Measurements from ENCODE around the gene ZMYND8.

The ZMYND8 gene

DNA sequence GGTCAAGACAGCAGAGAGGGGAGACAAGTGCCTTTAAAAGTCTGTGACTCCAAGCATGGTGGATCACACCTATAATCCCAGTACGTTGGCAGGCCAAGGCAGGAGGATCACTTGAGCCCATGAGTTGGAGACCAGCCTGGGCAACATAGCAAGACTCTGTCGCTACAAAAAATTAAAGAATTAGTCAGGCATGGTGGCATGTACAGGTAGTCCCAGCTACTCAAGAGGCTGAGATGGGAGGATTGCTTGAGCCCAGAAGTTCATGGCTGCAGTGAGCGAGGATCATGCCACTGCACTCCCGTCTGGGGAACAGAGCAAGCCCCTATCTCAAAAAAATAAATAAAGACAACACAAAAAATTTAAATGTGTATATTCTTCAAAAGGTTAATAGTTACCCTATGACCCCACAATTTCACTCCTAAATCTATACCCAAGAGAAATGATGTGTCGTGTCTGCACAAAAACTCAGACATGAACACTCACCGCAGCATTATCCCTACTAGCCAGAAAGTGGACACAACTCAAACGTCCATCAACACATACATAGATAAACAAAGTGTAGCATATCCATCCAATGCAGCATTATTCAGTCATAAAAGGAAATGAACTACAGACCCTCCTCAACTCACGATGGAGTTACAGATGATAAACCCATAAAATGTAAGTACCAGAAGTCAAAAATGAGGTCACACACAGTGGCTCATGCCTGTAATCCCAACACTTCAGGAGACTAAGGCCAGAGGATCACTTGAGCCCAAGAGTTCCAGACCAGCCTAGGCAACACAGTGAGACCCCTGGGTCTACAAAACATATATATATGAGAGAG, 23.9 kb downstream of the ZMYND8 start:
- DNase-seq = no peak

DNA sequence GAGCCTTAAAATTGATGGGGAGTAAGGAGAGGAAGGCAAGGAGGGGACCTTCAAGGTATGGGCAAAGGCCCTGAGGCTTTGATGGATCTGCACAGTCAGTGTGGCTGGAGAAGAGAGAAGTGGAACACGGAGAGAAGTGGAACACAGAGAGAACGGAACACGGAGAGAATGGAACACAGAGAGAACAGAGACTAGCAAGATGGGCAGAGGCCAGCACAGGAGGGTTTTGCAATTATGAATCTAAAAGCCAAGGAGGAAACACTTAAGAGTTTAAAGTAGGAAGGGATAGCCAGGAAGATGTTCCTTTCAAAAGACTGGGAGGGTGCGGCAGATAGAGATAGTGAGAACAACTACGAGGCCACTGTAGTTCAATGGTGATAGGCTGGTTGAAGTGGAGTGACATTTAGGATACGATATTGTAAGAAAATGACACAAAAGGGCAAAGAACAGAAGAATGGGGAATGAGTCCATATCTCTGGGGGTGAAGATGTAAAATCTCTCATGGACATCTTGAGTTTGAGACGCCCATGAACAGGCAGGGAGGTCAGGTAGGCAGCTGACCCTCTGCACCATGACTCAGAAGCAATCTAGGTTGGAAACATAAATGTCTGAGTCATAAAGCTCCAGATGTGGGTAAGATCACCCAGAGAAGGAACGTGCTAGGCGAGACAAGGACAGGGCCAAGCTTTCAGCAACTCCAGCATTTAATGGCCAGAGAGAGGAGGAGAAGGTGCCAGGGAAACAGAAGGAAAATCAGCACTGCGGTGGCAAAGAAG, 25.4 kb downstream of the ZMYND8 start:
- DNase-seq = no peak

DNA sequence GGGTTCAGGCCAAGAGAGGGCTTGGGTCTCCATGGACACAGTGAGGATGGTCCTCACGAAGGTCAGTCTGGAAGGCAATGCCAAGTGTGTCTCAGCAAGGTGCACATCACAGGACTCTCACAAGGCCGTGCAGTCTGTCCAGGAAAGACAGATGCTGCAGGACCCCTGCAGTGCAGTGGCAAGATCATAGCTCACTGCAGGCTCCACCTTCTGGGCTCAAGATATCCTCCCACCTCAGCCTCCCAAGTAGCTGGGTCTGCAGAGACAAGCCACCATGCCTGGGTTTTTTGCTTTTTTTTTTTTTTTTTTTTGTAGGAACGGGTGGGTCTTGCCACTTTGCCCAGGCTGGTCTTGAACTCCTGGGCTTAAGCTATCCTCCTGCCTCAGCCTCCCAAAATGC, 26.4 kb downstream of the ZMYND8 start:
- DNase-seq = no peak

DNA sequence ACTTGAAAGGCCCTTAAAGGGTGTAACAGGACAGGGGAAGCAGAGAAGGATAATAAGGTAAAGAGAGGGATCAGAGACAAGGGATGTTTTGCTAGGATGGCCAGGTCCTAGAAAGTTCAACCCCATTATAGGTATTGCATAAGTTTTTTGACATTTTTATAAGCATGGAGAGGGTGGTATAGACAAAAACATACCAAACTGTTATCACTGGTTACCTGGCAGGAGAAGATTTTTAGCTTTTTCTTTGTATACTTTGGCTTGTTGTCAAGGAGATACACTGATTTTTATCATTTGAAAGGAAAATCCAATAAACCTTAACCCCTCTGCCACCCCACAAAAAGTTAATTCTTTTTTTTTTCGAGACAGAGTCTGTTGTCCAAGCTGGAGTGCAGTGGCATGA, 28.4 kb downstream of the ZMYND8 start:
- DNase-seq = no peak

DNA sequence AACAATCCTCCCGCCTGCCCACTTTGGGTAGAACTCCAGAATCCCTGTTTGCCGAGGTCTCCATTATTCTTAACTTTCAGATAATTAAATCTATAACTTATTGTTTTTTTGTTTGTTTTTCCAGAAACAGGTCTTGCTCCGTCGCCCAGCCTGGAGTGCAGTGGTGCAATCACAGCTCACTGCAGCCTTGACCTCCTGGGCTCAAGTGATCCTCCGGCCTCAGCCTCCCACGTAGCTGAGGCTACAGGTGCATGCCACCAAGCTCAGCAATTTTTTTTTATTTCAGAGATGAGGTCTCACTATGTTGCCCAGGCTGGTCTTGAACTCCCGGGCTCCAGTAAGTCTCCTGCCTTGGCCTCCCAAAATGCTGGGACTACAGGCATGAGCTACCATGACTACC, 28.8 kb downstream of the ZMYND8 start:
- no peak for DNase-seq

DNA sequence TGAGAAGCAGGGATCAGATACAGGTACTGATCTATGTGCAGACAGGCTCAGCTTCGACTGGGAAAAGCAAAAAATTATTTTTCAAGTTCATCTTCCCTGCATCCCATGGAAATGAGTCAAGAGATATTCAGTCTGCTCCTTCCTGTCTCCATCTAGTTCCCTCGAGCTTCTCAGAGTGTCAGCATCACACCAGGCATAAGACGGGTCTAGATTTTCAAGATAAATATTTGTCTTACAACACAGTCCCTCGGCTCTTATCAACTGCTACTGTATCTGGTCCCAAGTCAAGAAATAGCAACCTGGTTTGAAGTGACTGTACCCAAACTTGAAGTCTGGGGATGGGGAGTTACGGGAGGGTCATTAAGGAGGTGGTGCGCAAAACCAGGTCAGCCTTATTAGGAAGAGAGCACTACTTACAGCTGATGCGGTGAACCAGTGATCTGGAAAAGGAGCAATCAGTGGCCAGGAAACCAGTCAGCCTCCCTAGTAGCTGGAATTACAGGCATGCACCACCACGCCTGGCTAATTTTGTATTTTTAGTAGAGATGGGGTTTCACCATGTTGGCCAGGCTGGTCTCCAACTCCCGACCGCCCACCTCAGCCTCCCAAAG, 29.7 kb downstream of the ZMYND8 start:
- no peak for DNase-seq

DNA sequence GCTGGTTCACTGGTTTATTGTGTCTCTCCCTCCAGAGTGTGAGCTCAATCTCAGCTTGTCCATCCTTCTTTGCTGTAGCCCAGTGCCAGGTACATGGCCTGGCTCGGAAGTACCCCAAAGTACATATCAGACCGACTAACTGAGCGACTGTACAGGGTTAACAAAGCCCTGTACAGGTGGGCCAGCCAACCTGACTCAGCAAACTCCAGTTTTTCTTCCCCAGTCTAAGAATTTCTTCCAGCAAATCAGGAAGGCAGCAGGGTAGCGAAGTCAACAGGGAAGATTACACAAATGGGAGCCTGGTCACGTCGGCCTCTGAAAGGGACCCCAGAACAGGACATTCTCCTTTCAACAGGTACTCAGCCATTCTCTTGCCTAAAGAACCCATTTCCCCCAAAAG, 31.3 kb downstream of the ZMYND8 start:
- DNase-seq = no peak

DNA sequence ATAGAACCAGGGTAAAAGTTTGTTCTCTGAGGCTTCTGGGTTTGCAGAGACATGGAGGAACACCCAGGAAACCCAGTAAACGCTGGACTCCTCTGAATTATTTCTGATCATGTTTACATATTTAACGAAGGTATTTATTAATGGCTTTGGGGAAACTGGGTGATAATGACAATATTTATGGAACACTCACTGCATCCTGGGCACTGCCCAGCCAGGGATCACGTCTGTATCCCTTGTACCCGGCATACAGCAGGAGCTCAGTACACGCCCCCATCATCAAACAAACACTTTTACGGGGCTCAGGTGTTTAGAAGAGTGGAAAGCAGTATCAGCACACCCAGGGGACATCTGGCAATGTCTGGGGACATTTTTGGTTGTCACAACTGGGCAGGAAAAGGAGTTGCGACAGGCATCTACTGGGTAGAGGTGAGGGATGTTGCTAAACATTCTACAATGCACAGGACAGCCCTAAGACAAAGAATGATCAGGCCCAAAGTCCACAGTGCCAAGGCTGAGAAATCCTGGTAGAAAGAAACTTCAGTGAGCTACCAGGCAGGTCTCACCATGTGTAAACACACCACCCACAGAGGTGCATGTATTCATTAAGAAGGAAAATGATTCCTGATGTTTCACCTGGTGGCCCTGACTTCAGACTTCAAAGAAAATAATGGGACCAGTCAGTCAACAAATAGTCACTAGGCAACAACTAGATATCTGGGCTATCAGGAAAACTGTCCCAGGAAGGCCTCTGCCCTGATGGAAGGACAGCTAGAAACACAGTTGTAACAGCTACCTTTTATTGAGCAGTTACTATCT, 35.3 kb downstream of the ZMYND8 start:
- no peak for DNase-seq

DNA sequence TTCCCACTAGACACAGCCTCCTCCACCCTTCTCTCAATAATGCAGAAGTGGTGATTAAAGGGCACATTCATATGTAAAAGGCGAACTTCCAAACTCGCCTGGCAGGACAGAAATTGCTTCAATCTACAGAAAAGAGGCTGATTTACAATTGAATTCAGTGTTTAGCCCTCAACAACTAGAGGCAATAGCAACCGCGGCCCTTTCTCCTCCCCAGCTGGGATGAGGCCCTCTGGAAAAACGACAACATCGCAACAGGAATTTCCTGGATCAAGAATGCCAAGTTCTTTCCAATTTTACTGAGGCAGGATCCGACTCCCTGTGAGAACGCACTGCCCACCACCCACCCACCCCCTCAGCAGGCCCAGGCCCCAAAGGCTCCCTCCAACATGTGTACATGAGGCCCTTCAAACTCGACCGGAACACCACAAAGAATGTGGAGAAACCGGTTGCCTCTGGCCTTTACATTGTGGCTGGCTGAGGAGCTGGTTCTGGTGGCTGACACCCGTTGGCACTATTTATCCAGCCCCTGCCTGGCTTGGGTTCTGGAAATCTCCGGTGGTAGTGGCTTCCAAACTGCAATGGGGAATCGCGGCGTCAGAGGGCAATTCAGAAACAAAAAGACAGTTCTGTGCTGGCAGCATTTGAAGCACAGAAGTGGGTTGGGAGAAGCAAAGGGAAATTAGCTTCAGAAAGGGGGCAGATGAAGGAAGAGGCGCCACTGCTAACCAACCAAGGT, 36.8 kb downstream of the ZMYND8 start:
- DNase-seq = peak; percentile 83

DNA sequence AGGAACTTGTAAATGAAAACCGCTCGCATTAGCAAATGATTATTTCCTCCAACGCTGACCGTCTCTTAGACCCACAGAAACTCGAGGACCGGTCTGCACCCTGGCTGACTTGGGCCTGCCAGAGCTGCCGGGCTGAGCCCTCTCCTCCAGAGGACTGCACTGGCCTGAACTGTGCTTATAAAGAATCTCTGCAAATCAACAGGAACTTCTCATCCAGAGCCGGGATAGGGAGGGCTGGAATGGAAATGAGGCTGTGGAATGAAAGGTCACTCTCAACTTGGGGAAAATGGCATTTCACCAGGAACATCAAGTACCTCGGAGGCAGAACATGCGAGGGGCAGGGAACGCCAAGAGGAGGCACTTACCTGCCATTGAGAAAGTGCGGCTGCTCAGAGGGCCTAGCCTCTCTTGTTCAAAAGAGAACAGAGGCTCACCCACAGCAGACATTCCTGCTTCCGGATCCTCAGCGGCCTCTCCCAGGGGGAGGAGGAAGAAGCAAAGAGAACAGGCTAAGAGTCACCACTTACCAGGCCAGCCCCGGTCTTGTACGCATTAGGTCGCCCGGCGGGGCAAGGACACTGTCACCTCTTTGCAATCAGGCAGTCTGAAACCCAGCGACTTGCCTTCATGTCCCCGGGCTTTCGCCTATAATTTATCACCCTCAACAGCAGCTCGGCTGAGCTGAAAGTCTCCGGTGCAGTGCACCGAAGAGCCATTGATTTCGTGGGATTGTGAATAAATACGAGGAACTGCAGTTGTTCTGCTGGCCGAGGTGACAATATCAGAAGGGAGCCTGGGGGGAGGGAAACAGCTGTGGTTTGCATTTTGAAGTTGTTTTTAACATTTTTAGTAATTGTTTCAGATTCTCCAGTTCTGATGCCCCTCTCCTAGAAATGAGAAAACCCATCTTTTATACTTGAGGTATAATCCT, 37.6 kb downstream of the ZMYND8 start:
- peak; percentile 78 for DNase-seq

DNA sequence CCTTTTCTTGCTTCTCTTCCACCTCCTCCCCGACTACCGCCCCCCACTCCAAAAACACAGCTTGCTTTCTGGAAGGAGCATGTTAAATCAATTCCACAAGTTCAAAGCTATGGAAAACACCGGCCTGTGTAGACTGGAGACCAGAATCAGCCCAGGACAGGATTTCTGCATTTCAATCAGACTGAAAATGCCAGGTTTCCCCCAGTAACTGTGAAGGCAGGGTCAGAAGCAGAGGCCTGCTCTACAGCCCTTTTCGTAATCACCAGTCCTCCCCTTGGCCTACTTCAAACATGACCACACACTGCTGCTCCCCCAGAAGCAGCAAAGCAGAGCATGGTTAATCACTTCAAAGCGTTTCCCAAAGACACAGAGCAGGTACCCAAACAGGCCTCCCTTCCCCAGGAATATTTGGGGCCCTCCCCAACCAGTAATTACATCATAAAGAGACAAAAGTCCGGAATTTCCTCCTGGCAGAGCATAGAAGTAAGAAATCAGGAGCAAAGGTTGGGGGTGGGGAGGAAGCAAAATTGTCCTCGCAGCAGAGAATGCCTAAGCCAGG, 38.4 kb downstream of the ZMYND8 start:
- DNase-seq = no peak

DNA sequence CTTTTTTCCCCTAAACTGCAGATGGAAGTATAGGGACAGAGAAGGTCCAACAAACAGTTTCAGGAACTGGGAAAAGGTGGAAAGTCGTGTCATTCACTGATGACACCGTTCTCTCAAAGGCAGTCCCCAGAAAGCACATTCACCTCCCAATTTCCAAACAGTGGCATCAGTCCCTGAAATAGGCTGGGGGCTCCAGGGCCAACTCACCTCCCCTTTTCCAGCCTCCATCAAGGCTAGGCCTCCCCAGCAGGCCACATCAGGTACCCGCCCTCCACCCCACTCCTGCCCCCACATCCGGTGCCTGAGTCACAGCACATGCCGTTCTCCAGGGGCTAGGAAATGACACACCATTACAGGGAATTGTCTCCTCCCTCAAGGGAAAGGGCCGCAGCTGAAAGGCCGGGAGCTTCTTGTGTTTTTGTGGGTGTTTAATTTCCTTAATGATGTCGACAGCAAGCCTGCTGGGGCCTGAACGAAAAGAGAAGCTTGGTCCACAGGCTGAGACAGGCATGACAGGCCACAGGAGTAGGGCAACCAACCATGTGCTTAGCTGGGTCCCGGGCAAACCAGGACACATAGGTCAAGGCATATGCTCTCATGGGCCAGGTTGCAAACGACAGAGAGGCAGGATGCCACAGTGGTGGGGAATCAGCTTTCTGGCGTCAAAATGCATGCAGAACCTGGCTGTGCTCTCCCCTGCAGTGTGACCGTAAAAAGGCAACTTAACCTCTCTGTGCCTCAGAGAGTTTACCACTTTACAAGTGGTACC, 39.2 kb downstream of the ZMYND8 start:
- DNase-seq = peak; percentile 36

DNA sequence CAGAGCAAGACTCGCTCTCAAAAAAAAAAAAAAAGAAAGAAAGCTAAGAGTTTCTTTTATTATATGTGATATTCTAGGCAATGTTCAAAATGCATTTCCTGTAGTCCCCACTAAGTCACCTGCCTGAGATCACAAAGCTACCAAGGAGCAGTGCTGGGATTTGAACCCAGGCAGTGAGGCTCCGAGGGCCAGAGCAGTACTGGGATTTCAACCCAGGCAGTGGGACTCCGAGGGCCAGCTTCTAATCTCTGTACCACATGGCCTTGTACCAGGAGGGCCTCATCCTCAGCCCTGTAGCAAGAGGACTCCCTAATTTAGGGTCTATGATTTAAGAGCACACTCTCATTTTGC, 39.7 kb downstream of the ZMYND8 start:
- DNase-seq = no peak

DNA sequence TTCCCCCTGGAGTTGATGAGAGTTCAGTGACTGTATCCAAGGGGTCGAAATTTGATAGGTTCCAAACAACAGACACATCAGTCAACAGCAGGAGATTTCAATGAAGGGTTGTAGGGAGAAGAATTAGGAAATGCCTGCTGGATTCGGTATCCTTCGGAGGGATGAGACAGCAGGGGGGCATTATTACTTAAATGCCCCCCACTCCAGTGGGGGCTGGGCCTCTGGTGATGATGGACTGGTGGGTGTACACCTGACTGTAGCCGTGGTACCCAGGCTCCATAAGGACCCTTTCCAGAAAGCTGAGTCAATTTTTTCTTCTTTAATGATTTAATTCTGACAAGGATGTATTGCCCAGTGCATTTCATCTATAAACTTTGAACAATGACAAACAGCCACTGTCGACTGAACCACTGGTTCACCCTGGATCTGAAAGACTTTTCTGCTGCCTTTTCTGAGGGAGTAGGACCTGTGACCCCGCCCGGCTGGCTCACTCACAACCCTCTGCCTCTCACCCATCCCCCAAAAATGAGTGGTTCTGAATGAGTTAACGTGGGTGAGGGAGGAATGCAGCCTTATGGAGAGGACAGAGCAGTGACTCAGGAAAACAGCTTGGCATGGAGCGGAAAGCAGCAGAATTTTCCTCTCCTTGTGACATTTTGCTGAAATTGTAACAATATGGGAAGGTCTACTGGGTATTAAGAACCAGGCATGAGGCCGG, 41.0 kb downstream of the ZMYND8 start:
- no peak for DNase-seq

DNA sequence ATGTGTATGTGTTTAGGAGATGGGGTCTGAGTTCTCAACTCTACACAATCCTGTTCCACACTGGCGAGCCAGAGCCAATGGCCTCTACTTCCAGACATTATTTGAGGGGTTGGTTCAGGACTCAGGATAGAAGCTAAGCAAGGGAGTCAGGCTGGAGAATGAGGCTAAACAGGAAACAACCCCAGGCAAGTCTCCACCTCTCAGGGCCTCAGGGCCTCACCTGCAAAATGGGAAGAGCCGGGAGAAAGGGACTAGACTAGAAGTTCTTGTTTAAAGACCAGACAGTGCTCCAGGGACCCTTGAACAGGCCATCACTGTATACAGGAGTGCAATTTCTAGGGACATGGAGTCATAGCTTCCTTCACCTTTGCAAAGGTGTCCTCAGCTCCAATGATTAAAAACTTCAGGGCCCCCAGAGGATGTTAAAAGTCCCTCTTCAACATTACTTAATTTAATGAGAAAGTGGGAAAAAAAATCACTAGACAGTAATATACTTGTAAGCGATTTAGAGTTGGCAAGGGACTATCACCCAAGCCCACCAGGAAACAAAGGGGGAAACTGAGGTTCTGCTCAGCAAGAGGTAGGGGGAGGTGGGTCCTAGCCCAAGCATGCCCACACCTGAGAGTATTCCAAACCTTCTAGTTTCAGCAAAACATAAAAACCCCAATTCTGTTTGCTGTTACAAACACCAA, 41.7 kb downstream of the ZMYND8 start:
- DNase-seq = no peak

DNA sequence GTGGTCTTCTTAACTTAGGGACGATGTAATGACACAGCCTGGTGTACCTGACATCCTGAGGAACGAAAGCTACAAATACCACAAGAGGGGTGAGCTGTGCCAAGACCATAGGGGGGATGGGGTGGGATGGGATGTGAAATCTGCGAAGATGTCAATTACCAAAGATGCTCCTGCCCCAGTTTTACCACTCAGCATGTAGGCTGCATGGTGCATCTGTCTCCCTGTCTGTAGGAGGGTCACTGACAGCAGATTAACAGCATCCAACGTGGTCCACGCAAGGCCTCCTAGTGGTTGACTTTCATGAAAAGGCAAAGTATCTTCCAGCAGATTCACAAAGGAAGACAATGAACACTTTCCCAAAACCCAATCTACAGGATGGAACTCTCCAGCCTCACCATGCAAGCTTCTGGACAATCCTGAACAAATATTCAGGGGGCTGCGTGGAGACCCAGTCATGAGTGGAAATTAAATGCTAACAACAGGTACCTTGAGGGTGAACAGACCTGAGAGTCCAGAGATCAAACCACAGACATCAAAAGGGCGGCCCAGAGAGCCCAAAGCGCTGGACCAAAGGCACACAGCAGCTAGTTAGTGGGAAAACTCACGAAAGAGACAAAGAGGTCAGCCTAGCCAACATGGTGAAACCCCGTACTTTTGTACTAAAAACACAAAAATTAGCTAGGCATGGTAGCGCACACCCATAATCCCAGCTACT, 44.4 kb downstream of the ZMYND8 start:
- no peak for DNase-seq

DNA sequence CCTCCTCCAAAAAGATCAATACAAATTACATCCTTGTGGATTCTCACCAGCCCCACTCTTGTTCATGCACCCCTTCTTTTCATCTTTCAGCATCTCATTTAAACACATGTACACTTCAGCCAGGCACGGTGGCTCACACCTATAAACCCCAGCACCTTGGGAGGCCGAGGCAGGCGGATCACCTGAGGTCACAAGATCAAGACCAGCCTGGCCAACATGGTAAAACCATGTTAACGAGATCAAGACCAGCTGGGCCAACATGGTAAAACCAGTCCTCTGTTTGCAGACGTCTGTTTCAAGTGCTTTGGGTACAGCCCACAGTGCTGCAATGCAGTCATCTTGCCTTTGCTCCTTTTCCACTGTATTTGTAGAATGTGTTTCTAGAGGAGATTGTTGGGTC, 45.3 kb downstream of the ZMYND8 start:
- DNase-seq = no peak

DNA sequence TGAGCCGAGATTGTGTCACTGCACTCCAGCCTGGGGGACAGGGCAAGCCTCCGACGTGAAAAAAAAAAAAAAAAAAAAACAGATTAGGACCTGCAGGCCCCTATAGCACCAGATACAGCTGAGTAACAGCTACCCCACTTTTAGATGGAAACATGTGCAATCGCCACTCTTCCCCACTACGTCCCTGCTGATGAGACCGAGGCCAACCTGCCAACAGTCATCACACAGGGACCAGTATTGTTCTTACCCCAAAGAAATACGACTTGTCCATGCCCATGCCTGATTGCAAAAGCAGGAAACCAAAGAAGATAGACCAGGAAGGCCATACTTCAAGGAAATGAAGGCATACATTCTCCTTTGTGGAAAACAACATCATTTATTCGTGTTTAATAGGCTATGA, 45.8 kb downstream of the ZMYND8 start:
- DNase-seq = no peak
